OCI-LY7 (cell line): Measurements from ENCODE around the gene ZBED4. TPM values are rescaled to one million over a fixed set of nuclear protein-coding genes. Genes with fewer than 3 reads are reported as not detected.

Experiments
- BruUV-seq: library from RNA; stranded (reverse); fragments of 400-500 nt; replicated peaks from 2 replicates; lab custom pipeline; 2021; lab: Mats Ljungman, UMichigan
- CTCF ChIA-PET: fragments of 300-600 bp; sonication (Branson Sonifier 250); formaldehyde crosslinking; loops from one replicate; lab custom pipeline; 2022; ENCODE audit warnings: antibody characterized with exemption; ENCODE audit not compliant: unreplicated experiment; lab: Charles Lee
- POLR2A ChIA-PET: fragments of 300-600 bp; sonication (Branson Sonifier 250); formaldehyde crosslinking; loops from one replicate; lab custom pipeline; 2022; ENCODE audit warnings: antibody characterized with exemption; lab: Charles Lee
- DNase-seq: peaks from one replicate; pipeline ENCODE4 v3.0.0-alpha.2; 2015; ENCODE audit warnings: low spot score
- H2AFZ ChIP-seq: fragments of 200-600 bp; sonication (generic), shearing (Covaris generic); 2 replicates; pipeline ENCODE4 v1.6.1; 2014; ENCODE audit warnings: mild to moderate bottlenecking, antibody characterized with exemption, low read length, moderate library complexity
- H3K27ac ChIP-seq: fragments of 200-600 bp; sonication (generic); 2 replicates; pipeline ENCODE4 v1.5.1; 2014; ENCODE audit warnings: mixed run types, low read depth, mild to moderate bottlenecking, moderate library complexity, low read length, inconsistent platforms; ENCODE audit not compliant: poor library complexity, severe bottlenecking
- H3K36me3 ChIP-seq: fragments of 200-600 bp; sonication (generic); 2 replicates; pipeline ENCODE4 v1.6.1; 2014; ENCODE audit warnings: mild to moderate bottlenecking, antibody characterized with exemption, low read length, moderate library complexity, mixed read lengths; ENCODE audit not compliant: insufficient read depth
- H3K4me1 ChIP-seq: fragments of 200-600 bp; sonication (generic); 2 replicates; pipeline ENCODE4 v1.5.1; 2014; ENCODE audit warnings: mild to moderate bottlenecking, low read length; ENCODE audit not compliant: insufficient read depth, poor library complexity, severe bottlenecking
- H3K4me2 ChIP-seq: fragments of 200-600 bp; sonication (generic); 2 replicates; pipeline ENCODE4 v1.6.1; 2014; ENCODE audit warnings: mild to moderate bottlenecking, low read length
- H3K4me3 ChIP-seq: fragments of 200-600 bp; sonication (generic); 2 replicates; pipeline ENCODE4 v1.5.1; 2014; ENCODE audit warnings: mild to moderate bottlenecking, low read depth, low read length; ENCODE audit not compliant: poor library complexity, severe bottlenecking
- H3K79me2 ChIP-seq: fragments of 200-600 bp; sonication (generic); 2 replicates; pipeline ENCODE4 v1.6.1; 2016; ENCODE audit warnings: low read depth, mild to moderate bottlenecking, low read length, moderate library complexity, mixed read lengths; ENCODE audit not compliant: insufficient read depth
- H3K9me2 ChIP-seq: fragments of 200-600 bp; sonication (generic); 2 replicates; pipeline ENCODE4 v1.6.1; 2016; ENCODE audit warnings: mild to moderate bottlenecking, low read length, mixed read lengths; ENCODE audit not compliant: insufficient read depth
- H3K9me3 ChIP-seq: fragments of 200-600 bp; sonication (generic); 2 replicates; pipeline ENCODE4 v1.6.1; 2014; ENCODE audit warnings: mild to moderate bottlenecking, mixed run types, low read length, mixed read lengths
- H4K20me1 ChIP-seq: fragments of 200-600 bp; sonication (generic); 2 replicates; pipeline ENCODE4 v1.6.1; 2014; ENCODE audit warnings: mild to moderate bottlenecking, antibody characterized with exemption, low read length, moderate library complexity, mixed read lengths; ENCODE audit not compliant: insufficient read depth
- EZH2phosphoT487 ChIP-seq: fragments of 200-600 bp; sonication (generic); IDR thresholded peaks from 2 replicates; pipeline ENCODE4 v1.6.1; 2018; ENCODE audit warnings: low read depth, borderline replicate concordance, mild to moderate bottlenecking, mixed run types, antibody characterized with exemption, low read length, moderate library complexity, mixed read lengths
- intact Hi-C: fragments of 100-400 bp; cut with micrococcal nuclease; formaldehyde crosslinking; loops from one replicate; pipeline ENCODE4 v1.10.0; 2022; ENCODE audit not compliant: unreplicated experiment
- total RNA-seq, 2 experiments: library from RNA; depleted of rRNA in 1 of 2; stranded (reverse); fragments of >200 nt in 1 of 2; shearing (Covaris generic) in 1 of 2; gene quantifications; 2 replicates each; pipeline ENCODE4 v1.2.3, GENCODE V29; 2014 to 2022
- TF ChIP-seq, protein P1 (sequence below): fragments of 200-600 bp; sonication (generic); conservative IDR thresholded peaks from 2 replicates; pipeline ENCODE4 v1.5.1; 2014; ENCODE audit warnings: mild to moderate bottlenecking, antibody characterized with exemption, low read length, moderate library complexity, mixed read lengths

The ZBED4 gene
- total RNA-seq, 2 experiments from 2014 or later, result 30.4 to 31.6 TPM

DNA sequence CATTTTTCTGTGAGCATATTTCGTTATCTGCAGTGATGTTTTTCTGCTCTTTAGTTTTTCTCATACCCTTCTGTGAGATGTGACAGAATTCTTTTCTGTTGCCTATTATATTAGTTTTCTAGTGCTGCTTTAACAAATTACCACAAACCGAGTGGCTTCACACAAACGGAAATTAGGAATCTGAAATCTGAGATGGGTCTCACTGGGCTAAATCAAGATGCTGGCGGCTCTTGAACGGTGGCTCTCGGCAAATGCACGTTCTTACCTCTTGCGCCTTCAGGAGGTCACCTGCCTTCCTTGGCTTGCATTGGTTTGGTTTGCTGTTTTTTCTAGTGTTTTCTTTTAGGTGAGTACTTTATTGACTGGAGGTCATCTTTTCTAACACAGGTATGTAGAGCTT is 13.0 kb downstream of the ZBED4 start:
- Histone ChIP-seq H3K36me3 (peaks cover 51% of the 10 kb centered on the region), H3K27ac (no peak overlapping the region), H4K20me1 (no peaks in the 10 kb centered on the region), H2AFZ (no peak overlapping the region), H3K4me1 (no peaks in the 10 kb centered on the region), H3K9me3 (peaks cover 18% of the 10 kb centered on the region; the same call in 1 of the 2 replicates), H3K79me2 (peaks cover 92% of the 10 kb centered on the region), H3K4me2 (no peak overlapping the region), H3K4me3 (no peak overlapping the region), H3K9me2 (no peaks in the 10 kb centered on the region)
- ChIA-PET CTCF (no interaction called here), POLR2A (no interaction called here)
- BruUV-seq, result no TSS peak
- no peak for DNase-seq
- no peak for TF ChIP-seq EZH2phosphoT487
- TF ChIP-seq, protein P1, sequence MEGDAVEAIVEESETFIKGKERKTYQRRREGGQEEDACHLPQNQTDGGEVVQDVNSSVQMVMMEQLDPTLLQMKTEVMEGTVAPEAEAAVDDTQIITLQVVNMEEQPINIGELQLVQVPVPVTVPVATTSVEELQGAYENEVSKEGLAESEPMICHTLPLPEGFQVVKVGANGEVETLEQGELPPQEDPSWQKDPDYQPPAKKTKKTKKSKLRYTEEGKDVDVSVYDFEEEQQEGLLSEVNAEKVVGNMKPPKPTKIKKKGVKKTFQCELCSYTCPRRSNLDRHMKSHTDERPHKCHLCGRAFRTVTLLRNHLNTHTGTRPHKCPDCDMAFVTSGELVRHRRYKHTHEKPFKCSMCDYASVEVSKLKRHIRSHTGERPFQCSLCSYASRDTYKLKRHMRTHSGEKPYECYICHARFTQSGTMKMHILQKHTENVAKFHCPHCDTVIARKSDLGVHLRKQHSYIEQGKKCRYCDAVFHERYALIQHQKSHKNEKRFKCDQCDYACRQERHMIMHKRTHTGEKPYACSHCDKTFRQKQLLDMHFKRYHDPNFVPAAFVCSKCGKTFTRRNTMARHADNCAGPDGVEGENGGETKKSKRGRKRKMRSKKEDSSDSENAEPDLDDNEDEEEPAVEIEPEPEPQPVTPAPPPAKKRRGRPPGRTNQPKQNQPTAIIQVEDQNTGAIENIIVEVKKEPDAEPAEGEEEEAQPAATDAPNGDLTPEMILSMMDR, result no peak
- intact Hi-C loops, result no loop called here

DNA sequence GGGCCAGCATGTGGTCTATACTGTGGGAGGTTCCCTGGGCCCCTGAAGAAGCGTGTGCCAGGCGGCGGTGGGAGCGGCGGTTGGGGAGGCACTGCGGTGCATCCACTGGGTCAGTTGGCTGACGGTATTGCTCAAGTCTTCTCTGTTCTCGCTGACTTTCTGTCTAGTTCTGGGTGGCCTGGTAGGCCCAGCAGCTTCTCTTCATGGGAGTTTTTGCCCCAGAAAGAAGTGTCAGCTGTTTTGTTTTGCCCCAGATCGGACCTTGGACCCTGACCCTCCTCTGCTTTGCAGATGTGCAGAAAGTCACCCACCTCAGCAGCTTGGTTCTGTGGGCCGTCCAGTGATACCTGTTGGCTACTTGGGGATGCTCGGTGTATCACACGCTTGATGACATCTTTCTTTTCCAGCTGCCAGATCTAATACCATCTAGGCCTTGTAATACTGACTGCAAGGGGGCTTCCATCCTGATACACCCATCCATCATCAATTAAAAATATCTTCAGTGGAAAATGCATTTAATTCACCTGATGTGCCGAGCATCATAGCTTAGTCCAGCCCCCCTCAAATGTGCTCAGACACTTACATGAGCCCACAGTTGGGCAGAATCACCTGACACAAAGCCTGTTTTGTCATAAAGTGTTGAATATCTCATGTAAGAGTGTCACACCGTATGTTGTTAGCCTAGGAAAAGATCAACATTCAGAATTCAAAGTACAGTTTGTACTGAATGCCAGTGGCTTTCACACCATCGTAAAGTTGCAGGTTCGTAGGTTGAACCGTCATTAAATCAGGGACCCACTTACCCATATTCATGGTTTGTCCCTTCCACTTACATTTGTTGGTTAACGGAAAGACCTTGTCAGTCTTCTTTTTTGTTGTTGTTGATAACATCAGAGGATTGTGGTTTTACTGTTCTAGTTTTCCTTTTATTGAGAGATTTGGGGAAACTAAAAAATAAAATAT is 13.9 kb downstream of the ZBED4 start:
- ChIA-PET CTCF (no interaction called here), POLR2A (interaction anchor here (0.5 kb wide), 1 partner anchor 491 kb away, joined by 5 read pairs; no protein-coding TSS in a partner anchor)
- Histone ChIP-seq H3K4me3 (no peak overlapping the region), H3K36me3 (peaks cover 51% of the 10 kb centered on the region), H3K9me3 (peaks cover 18% of the 10 kb centered on the region; the same call in 1 of the 2 replicates), H4K20me1 (no peaks in the 10 kb centered on the region), H3K4me2 (no peak overlapping the region), H3K79me2 (peaks cover 89% of the 10 kb centered on the region), H3K9me2 (no peaks in the 10 kb centered on the region), H3K4me1 (no peaks in the 10 kb centered on the region), H2AFZ (no peak overlapping the region), H3K27ac (no peak overlapping the region)
- no TSS peak for BruUV-seq
- no peak for TF ChIP-seq EZH2phosphoT487
- TF ChIP-seq, protein P1, result no peak
- DNase-seq, result no peak
- intact Hi-C loops, result no loop called here
